A549 (cell line): Measurements from ENCODE around the gene TCFL5. TPM values are rescaled to one million over a fixed set of nuclear protein-coding genes. Genes with fewer than 3 reads are reported as not detected.

ENCODE experiments used
- ATAC-seq, 2 experiments: fragments of 200-7000 bp in 1 of 2; fragments of >200 bp in 1 of 2; cut with Nextera tagmentation in 1 of 2; cut with Tn5 transposase in 1 of 2; 3 replicates each; pipeline versions ENCODE4 v1.8.0 to v1.9.1; 2018 to 2020; ENCODE audit warnings: mild to moderate bottlenecking in 1 of 2, moderate library complexity in 1 of 2
- CTCF ChIA-PET: fragments of 300-600 bp; sonication (Branson Sonifier 250); formaldehyde crosslinking; extraction: SDS; loops from one replicate; lab custom pipeline; 2021; ENCODE audit warnings: antibody characterized with exemption, inconsistent platforms; lab: Yijun Ruan, JAX
- POLR2A ChIA-PET: fragments of 350-600 bp; formaldehyde crosslinking; extraction: SDS; loops from one replicate; lab custom pipeline; 2021; ENCODE audit warnings: antibody characterized with exemption, inconsistent platforms; lab: Yijun Ruan, JAX
- DNase-seq, 2 experiments: peaks; one replicate each; pipeline versions ENCODE4 v3.0.0 to v3.0.0-alpha.2; 2011 to 2016; ENCODE audit warnings: low read depth in 1 of 2, low spot score in 1 of 2
- FAIRE-seq: peaks from 2 replicates; lab custom pipeline; 2011; peaks lifted over from hg19 to GRCh38; lab: Jason Lieb, UNC
- H3K27ac ChIP-seq, 2 experiments: fragments of >200 bp; sonication (Bioruptor Twin); formaldehyde crosslinking; 3 replicates each; pipeline ENCODE4 v1.5.1; 2016 to 2017
- H3K4me1 ChIP-seq: fragments of >200 bp; sonication (Bioruptor Twin); formaldehyde crosslinking; 3 replicates; pipeline ENCODE4 v1.6.1; 2016
- H3K4me2 ChIP-seq: fragments of >200 bp; sonication (Bioruptor Twin); formaldehyde crosslinking; 3 replicates; pipeline ENCODE4 v1.6.1; 2016
- H3K4me3 ChIP-seq: fragments of >200 bp; sonication (Bioruptor Twin); formaldehyde crosslinking; 3 replicates; pipeline ENCODE4 v1.5.1; 2016
- H3K9me3 ChIP-seq: fragments of >200 bp; sonication (Bioruptor Twin); formaldehyde crosslinking; 3 replicates; pipeline ENCODE4 v1.6.1; 2016
- BCL3 ChIP-seq: fragments of >200 bp; sonication (Bioruptor Twin); formaldehyde crosslinking; IDR thresholded peaks from 3 replicates; pipeline ENCODE4 v1.6.1; 2016
- CBX2 ChIP-seq: fragments of 200-600 bp; sonication (generic); IDR thresholded peaks from 2 replicates; pipeline ENCODE4 v1.6.1; 2016; ENCODE audit warnings: low read depth, mild to moderate bottlenecking, borderline replicate concordance
- CEBPB ChIP-seq, 2 experiments: fragments of >200 bp in 1 of 2; sonication (Bioruptor Twin) in 1 of 2; formaldehyde crosslinking in 1 of 2; IDR thresholded peaks; 2 replicates each; pipeline ENCODE4 v1.6.1; 2012 to 2016
- EHMT2 ChIP-seq: fragments of 200-600 bp; sonication (generic); IDR thresholded peaks from 2 replicates; pipeline ENCODE4 v1.6.1; 2016; ENCODE audit warnings: antibody characterized with exemption, low read depth, mild to moderate bottlenecking, moderate library complexity
- ELK1 ChIP-seq: fragments of 150-350 bp; IDR thresholded peaks from 2 replicates; pipeline ENCODE4 v1.6.1; 2014; ENCODE audit warnings: low read depth, mild to moderate bottlenecking, low read length
- FOSL2 ChIP-seq, 2 experiments: fragments of 450-650 bp in 1 of 2; fragments of >200 bp in 1 of 2; sonication (Bioruptor Twin) in 1 of 2; formaldehyde crosslinking; IDR thresholded peaks; 2 replicates each; pipeline versions ENCODE4 v1.5.0 to v1.6.1; 2016 to 2020; ENCODE audit warnings: mild to moderate bottlenecking in 1 of 2, moderate library complexity in 1 of 2
- HEYL ChIP-seq: fragments of 250-450 bp; sonication (Bioruptor Pico); IDR thresholded peaks from 2 replicates; pipeline ENCODE4 v1.8.0; 2021; ENCODE audit warnings: mild to moderate bottlenecking, moderate library complexity
- HOXA7 ChIP-seq: fragments of 250-450 bp; sonication (Bioruptor Pico); IDR thresholded peaks from 2 replicates; pipeline ENCODE4 v1.5.0; 2020; ENCODE audit warnings: mild to moderate bottlenecking, moderate library complexity
- JUN ChIP-seq, 2 experiments: fragments of >200 bp; sonication (Bioruptor Twin); formaldehyde crosslinking; IDR thresholded peaks; 2 replicates in 1 of 2; 3 replicates in 1 of 2; pipeline ENCODE4 v1.6.1; 2016 to 2017
- JUNB ChIP-seq: fragments of >200 bp; sonication (Bioruptor Twin); formaldehyde crosslinking; IDR thresholded peaks from 2 replicates; pipeline ENCODE4 v1.6.1; 2016
- KDM1A ChIP-seq: fragments of 200-600 bp; sonication (generic); IDR thresholded peaks from 2 replicates; pipeline ENCODE4 v1.6.1; 2016; ENCODE audit warnings: low read depth, mild to moderate bottlenecking
- KDM5A ChIP-seq: fragments of 200-600 bp; sonication (generic); IDR thresholded peaks from 2 replicates; pipeline ENCODE4 v1.6.1; 2016; ENCODE audit warnings: antibody characterized with exemption, mild to moderate bottlenecking
- MAX ChIP-seq: IDR thresholded peaks from 2 replicates; pipeline ENCODE4 v1.6.1; 2012
- NPAS2 ChIP-seq: fragments of 250-450 bp; sonication (Bioruptor Pico); IDR thresholded peaks from 2 replicates; pipeline ENCODE4 v1.8.0; 2022; ENCODE audit warnings: mild to moderate bottlenecking, moderate library complexity, borderline replicate concordance
- POLR2AphosphoS2 ChIP-seq: conservative IDR thresholded peaks from 2 replicates; pipeline ENCODE4 v1.6.1; 2012; ENCODE audit warnings: low read length, improper control_type of control experiment, inconsistent platforms
- RAD21 ChIP-seq, 2 experiments: fragments of >200 bp in 1 of 2; sonication (Bioruptor Twin) in 1 of 2; formaldehyde crosslinking in 1 of 2; IDR thresholded peaks in 1 of 2; conservative IDR thresholded peaks in 1 of 2; 2 replicates in 1 of 2; 3 replicates in 1 of 2; pipeline ENCODE4 v1.6.1; 2012 to 2018; ENCODE audit warnings: inconsistent platforms in 1 of 2
- RFX5 ChIP-seq: fragments of 450-650 bp; IDR thresholded peaks from 2 replicates; pipeline ENCODE4 v1.7.1; 2014; ENCODE audit warnings: antibody characterized with exemption, mild to moderate bottlenecking, moderate library complexity
- USF2 ChIP-seq: fragments of 450-650 bp; IDR thresholded peaks from 2 replicates; pipeline ENCODE4 v1.6.1; 2014; ENCODE audit warnings: antibody characterized with exemption
- WGBS: methylation state at CpG from one replicate; pipeline ENCODE4 v1.1.6; 2017; ENCODE audit errors: missing lambda C conversion rate; 5-methylcytosine and 5-hydroxymethylcytosine counted together
- polyA plus RNA-seq, 4 experiments: library from polyadenylated mRNA; depleted of rRNA in 3 of 4; stranded (reverse); fragments of >200 nt; fragmentation: RNase III in 1 of 4; extraction: RNeasy Plus Mini Kit Qiagen cat#74134 plus additional on column Dnase treatment in 1 of 4; gene quantifications; 2 replicates in 3 of 4; 3 replicates in 1 of 4; pipeline ENCODE4 v1.2.3, GENCODE V29; 2011 to 2017

Gene TCFL5
- polyA plus RNA-seq, 2 of the 4 experiments (the other 2 are of a cell fraction) = 5.6 to 7.1 TPM

- TF ChIP-seq BCL3 = no peak
- TF ChIP-seq RFX5 = no peak
- TF ChIP-seq POLR2AphosphoS2 = no peak
- no peak for TF ChIP-seq FOSL2 (IDR thresholded peaks at IDR 0.05)
- TF ChIP-seq FOSL2 (CRISPR knock-in tag; IDR thresholded peaks at IDR 0.05) = no peak
- TF ChIP-seq CBX2 = no peak
- TF ChIP-seq HOXA7 (CRISPR knock-in tag) = no peak
- TF ChIP-seq JUN (IDR thresholded peaks at IDR 0.05) = no peak
These were observed 19.5 kb upstream of the TCFL5 start (continued) for GRCh38 chr20:62880935-62881661.

- TF ChIP-seq MAX (no peak), CBX2 (no peak), KDM5A (no peak), RAD21 (conservative IDR thresholded peaks at IDR 0.05 in 1 of 2, IDR thresholded peaks at IDR 0.05 in 1 of 2) (no peak), CEBPB (IDR thresholded peaks at IDR 0.05) (no peak), KDM1A (no peak), NPAS2 (CRISPR knock-in tag) (no peak), EHMT2 (no peak), JUNB (no peak), USF2 (no peak), ELK1 (no peak), HEYL (CRISPR knock-in tag) (no peak)
- no peak overlapping the region for H3K4me2 ChIP-seq
- no peak for DNase-seq
- H3K27ac ChIP-seq = no peak overlapping the region
- ChIA-PET CTCF (interaction anchor here (1.1 kb wide), 1 partner anchor 21 kb away, joined by 4 read pairs; no protein-coding TSS in a partner anchor), POLR2A (no interaction called here)
- no peak for ATAC-seq
- H3K9me3 ChIP-seq = no peaks in the 10 kb centered on the region
- H3K4me1 ChIP-seq = peaks cover 6% of the 10 kb centered on the region
- no peak overlapping the region for H3K4me3 ChIP-seq
- 95% methylated on average over 15 of the region's 37 CpGs for WGBS
- FAIRE-seq = no peak
These were observed 18.7 kb upstream of the TCFL5 start for GRCh38 chr20:62880147-62880934.
